Measurements from ENCODE around the gene UBA1. TPM values are rescaled to one million over a fixed set of nuclear protein-coding genes. Genes with fewer than 3 reads are reported as not detected.

The UBA1 gene
- total RNA-seq, 1 experiment from 2014 or later = 217 TPM

DNA sequence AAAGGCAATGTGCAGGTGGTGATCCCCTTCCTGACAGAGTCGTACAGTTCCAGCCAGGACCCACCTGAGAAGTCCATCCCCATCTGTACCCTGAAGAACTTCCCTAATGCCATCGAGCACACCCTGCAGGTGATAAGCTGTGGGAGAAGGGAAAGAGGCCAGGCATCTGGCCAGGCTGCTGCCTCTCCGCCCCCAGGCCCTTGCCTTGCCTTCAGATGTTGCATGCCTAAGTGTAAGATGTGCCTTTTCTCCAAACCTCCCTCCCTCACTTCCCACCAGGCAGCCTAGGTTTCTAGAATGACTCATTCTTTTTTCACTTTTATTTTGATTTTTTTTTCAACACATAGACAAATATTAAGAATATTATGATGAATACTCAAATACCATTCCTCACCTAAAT is 12.7 kb downstream of the UBA1 start:
- DNase-seq (ENCODE audit: low spot score) = no peak

DNA sequence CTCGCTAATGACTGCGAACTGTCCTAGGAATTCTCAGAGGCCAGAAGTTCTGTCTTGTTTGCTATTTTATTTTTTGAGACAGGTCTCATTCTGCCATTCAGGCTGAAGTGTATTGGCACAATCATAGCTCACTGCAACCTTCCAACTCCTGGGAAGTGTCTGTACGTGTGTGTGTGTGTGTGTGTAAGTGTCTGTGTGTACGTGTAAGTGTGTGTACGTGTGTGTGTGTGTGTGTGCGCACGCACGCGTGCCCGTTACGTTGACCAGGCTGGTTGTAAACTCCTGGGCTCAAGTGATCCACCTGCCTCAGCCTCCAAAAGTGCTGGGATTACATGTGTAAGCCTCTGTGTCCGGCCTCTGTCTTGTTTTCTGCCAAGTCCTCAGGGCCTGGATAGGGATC is 14.5 kb downstream of the UBA1 start:
- DNase-seq (ENCODE audit: low spot score) = no peak
- in situ Hi-C loops (cut with HindIII; ENCODE audit: low sequenced_read_pairs) = no loop called here

More for the DNA sequence above, 12.7 kb downstream of the UBA1 start:
- in situ Hi-C loops (cut with HindIII; ENCODE audit: low sequenced_read_pairs) = no loop called here

DNA sequence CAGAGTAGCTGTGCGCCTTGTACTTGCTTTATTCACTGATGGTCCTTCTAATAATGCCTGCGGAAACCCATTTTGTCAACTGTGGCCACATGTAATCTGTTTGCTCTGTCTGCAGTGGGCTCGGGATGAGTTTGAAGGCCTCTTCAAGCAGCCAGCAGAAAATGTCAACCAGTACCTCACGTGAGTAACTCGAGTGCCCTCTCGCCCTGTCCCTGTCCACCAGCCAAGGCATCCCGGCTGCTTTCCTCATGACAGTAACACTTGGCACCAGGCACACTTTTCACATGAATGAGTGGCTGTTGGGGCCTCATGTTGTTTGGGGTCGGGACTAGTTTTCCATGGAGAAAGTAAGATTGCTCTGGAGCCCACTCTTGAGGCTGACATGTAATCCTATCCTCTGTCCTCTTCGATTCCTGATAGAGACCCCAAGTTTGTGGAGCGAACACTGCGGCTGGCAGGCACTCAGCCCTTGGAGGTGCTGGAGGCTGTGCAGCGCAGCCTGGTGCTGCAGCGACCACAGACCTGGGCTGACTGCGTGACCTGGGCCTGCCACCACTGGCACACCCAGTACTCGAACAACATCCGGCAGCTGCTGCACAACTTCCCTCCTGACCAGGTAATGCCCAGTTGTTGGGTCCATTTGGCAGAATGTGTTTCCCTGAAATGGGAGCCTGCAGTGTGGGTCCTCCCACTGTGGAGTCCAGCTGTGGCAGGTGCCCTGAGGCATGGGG is 16.0 kb downstream of the UBA1 start:
- in situ Hi-C loops (cut with HindIII; ENCODE audit: low sequenced_read_pairs) = no loop called here
- no peak for DNase-seq (ENCODE audit: low spot score)

DNA sequence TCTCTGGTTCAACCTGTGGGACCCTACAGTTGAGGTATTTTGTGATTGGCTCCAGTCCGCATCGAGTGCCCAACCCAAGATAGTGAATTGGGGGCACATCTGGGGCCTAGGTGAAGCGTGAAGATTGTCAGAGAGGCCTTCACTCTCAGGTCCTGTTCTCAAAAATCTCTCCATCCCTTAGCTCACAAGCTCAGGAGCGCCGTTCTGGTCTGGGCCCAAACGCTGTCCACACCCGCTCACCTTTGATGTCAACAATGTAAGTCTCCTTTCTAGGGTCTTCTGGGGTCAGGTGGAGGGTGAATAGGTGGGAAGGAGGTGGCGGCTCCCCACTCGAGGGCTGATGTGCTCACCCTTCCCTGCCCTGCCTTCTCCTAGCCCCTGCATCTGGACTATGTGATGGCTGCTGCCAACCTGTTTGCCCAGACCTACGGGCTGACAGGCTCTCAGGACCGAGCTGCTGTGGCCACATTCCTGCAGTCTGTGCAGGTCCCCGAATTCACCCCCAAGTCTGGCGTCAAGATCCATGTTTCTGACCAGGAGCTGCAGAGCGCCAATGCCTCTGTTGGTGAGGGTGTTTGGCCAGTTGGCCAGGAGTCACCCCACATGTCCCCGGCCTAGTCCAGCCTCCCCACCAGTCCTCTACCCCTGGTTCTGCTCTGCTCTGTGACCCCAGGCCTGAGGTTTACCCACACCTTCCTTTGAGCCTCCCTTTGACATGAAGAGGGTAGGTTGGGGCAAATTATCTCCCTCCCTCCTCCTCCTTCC is 17.2 kb downstream of the UBA1 start:
- DNase-seq (ENCODE audit: low spot score) = no peak
- in situ Hi-C loops (cut with HindIII; ENCODE audit: low sequenced_read_pairs) = no loop called here

DNA sequence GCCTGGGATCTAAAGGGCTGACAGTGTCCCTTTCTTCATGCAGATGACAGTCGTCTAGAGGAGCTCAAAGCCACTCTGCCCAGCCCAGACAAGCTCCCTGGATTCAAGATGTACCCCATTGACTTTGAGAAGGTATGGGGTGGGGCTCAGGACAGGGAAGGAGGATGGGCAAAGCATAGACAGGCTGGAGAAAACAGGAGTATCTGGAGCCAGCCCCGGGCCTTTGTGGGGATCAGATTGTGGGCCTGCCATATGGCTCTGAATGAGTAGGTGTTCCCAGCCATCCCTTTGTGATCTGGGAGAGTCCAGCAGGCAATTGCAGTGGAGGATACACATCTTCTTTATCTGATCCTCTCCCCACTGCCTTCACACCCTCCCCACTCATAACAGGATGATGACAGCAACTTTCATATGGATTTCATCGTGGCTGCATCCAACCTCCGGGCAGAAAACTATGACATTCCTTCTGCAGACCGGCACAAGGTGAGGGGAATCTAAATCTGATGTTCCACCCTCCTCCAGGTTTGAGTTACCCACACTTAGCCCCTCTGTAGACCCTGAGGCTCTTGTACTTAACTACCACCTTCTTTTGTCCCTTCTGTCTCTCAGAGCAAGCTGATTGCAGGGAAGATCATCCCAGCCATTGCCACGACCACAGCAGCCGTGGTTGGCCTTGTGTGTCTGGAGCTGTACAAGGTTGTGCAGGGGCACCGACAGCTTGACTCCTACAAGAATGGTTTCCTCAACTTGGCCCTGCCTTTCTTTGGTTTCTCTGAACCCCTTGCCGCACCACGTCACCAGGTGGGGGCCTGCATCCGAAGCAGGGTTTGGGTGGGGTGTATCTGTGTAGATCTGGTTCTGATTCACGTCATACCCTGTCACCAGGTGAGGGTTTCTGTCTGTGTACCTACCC is 19.0 kb downstream of the UBA1 start:
- no peak for DNase-seq (ENCODE audit: low spot score)
- in situ Hi-C loops (cut with HindIII; ENCODE audit: low sequenced_read_pairs) = no loop called here

DNA sequence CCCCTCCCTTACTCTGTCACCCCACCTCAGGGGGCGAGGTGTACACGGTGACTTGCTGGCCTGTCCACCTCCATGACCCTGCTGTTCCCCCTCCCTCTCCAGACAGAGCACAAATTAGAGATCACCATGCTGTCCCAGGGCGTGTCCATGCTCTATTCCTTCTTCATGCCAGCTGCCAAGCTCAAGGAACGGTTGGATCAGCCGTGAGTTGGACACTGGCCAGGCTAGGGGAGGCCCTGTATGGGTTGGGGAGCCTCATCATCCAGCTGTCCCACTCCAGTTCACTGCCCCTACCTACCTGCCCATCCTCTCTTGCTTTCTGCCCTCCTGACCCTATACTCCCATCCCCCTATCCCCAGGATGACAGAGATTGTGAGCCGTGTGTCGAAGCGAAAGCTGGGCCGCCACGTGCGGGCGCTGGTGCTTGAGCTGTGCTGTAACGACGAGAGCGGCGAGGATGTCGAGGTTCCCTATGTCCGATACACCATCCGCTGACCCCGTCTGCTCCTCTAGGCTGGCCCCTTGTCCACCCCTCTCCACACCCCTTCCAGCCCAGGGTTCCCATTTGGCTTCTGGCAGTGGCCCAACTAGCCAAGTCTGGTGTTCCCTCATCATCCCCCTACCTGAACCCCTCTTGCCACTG is 20.9 kb downstream of the UBA1 start:
- DNase-seq (ENCODE audit: low spot score) = no peak
- in situ Hi-C loops (cut with HindIII; ENCODE audit: low sequenced_read_pairs) = no loop called here

DNA sequence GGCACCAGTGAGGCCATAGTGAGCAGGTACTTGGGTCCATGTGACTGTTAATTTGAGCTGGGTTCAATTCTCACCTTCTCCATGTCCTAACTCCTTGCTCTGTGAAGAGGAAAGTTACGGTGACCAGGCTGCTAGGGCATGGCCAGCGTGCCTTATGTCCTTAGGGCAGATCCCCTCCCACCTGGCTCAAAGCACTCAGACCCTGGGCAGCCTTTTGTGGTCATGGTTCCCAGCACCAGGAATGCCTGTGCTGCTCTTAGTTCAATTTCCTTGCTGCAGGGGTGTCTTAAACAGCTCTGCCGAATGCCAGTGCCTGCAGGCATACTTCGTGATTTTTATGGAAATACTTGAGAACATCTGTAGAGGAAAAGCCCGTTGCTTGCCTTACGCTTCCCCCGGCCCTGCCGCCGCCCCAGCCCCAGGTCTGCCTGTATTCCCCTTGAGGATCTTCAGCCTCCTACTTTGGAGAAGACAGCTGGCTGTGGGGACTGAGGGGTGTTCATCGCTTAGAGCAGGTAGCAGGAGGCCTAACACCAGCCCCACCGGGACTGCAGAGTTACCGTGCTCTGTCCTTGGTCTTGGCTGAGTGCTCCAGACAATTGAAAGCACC is 21.8 kb downstream of the UBA1 start:
- in situ Hi-C loops (cut with HindIII; ENCODE audit: low sequenced_read_pairs) = no loop called here
- no peak for DNase-seq (ENCODE audit: low spot score)

DNA sequence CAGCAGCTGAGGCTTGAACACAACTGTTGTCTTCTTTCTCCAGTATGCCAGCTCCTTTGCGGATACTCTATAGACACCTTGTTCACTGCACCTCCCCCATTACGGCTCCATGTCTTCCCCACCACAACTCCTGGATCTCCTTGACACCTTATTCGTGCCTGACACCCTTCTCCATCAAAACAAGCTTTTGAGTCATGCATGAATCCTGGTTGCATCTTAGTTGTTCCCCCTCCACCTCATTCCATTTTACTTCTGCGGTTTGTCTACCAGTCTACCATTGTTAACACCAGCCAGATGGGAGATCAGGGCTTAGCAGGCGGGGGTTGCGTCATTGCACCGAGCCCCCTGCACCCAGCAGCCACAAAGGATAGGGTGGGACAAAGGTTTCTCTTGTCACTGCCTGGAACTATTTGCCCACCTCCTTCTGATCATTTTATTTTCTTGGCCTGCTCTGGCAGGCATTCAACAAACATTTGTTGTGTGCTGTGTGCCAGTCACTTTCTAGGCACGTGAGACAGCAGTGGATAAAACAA is 22.8 kb downstream of the UBA1 start:
- in situ Hi-C loops (cut with HindIII; ENCODE audit: low sequenced_read_pairs) = no loop called here
- DNase-seq (ENCODE audit: low spot score) = no peak

DNA sequence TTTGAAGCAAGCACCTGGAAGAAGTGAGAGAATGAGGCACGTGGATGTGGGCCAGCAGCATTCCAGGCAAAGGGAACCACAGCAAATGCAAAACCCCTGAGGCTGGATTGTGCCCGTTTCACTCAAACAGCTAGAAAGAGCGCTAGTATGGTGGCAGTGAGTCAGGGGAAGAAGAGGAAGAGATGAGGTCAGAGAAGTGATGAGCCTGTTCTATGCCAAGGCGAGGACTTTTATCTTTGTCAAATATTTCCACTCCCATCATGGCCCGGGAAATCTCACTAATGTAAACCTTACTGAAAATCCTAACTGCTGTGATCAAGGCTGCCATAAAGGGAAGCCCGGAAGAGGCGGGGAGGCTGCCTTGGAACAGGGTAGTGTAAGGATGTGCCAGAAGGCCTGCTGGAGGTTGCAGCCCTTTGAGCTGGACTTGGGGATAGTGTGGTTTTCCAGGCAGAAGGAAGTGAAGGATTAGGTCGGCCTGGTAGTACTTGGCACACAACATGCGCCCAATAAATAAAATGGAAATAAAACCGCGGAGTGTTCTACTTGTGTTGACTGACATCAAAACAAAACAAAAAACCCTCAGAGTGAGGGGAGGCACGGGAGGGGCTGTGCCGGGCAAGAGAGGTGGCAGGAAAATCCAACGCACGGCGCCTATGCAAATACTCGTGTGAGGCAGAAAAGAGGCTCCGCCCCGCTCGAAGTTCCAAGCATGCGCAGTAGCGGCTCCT is 23.7 kb downstream of the UBA1 start:
- in situ Hi-C loops (cut with HindIII; ENCODE audit: low sequenced_read_pairs) = no loop called here
- DNase-seq (ENCODE audit: low spot score) = no peak

DNA sequence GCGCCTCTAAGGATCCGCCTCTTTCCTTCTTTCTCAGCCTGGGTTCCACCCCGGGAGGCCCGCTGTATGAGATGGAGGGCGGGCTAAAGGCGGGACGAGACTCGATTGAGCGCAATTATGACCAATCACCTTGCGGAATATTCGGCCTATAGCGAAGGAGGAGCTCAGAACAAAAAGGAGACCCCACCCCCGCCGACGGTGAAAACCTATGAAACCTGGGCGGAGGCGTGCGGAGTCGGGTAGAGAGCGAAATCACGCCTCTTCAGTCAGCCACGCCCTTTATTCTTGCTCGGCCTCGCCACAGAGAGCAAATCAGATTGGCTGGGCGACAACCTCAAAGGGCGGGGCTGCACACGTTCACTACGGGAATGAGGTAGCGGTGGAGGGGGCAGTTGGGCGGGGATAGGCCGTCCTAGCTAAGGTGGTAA is 24.2 kb downstream of the UBA1 start:
- DNase-seq (ENCODE audit: low spot score) = peak; percentile 99
- in situ Hi-C loops (cut with HindIII; ENCODE audit: low sequenced_read_pairs) = no loop called here

DNA sequence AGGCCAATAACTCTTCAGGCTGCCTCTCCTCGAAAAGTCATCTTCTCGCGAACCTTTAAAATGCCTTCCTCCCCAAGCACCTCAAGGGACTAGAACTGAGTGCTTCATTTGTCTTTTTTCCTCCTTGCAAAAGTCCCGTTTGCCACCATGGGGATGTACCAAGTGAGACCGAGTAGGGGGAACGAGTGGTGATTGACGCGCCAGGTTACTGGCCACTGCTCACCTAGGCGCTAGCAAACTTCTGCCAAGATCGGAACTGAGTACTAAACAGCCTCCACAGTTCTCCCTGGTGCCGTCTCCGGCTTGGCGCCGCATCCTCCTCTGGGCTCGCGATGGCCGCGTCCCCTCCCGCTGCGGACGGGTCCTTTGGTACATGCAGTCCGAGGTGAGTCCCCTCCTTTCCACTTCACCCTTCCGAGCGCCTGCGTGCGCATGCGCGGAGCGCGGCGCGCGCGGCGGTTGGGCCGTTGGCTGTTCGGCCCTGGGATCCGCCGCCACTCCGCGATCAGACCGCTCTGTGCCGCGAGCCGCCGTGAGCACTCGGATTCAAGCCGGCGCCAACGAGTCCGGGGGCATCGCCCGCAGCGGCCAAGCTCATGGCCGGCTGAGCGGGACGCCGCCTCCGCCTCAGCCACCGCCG is 24.8 kb downstream of the UBA1 start, which contains the start of gene CDK16:
Gene CDK16, plus strand, starts transcription at position 402 of the 640 bp plus-strand sequence. CDS start 4,877 bp downstream, outside the sequence.
- in situ Hi-C loops (cut with HindIII; ENCODE audit: low sequenced_read_pairs) = no loop called here
- DNase-seq (ENCODE audit: low spot score) = peak; percentile 77

DNA sequence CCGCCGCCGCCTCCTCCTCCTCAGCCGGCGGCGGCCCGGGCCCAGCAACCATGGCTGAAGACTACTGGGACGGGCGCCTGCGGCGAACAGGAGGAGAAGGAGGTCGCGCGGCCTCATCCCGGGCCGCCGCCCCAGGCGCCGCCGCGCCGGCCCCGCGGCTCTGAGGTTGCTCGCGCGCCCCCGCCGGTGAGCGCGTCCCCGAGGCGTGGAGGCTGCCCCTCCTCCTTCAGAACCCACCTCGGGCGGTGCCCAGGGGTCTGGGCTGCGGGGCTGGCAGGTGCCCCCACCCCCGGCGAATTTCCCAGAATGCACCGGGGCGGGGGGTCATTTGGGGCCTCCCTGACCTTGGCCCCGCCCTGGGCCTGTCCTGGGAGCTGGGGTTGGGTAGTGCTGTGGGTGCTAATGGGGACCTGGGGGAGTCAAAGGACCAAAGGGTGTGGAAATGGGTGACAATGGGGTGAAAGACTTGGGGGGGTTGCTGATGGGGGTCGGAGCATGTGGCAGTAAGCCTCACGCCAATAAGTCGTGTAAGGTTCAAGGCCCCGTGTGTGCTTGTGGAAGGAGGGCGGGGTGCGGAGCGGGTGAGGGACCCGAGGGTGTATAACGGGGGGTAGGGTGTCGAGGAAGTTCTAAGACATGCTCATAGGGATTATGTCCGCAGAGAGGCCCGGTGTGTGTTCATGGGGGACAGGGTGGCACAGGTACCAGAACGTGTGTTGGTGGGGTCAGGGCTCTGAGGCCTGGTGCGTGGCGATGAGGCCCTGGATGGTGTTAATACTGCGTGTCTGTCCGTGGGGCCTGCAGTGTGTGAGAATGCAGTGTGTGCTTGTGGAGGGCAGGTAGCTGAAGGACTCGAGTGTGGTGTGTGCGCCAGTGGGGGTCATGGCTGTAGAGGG is 25.5 kb downstream of the UBA1 start:
- in situ Hi-C loops (cut with HindIII; ENCODE audit: low sequenced_read_pairs) = no loop called here
- DNase-seq (ENCODE audit: low spot score) = no peak

DNA sequence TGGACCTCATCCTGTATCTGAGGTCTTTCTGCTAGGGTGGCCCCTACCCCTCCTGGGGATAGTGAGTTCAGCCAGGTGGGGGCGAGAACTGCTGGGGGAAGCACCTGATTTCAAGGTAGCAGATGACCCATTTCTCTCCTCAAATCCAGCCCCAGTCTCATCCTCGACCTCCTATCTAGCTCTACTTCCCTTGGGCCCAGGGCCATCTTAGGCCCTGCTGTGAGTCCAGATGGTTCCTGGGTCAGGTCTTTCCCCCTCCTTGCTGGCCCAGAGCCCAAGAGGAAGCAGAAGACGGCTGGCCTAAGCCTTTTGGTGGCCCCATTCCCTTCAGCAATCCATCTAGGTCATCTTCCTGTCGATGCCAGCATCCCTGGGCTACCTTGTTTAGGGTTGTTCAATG is 28.1 kb downstream of the UBA1 start:
- in situ Hi-C loops (cut with HindIII; ENCODE audit: low sequenced_read_pairs) = no loop called here
- DNase-seq (ENCODE audit: low spot score) = peak; percentile 61

DNA sequence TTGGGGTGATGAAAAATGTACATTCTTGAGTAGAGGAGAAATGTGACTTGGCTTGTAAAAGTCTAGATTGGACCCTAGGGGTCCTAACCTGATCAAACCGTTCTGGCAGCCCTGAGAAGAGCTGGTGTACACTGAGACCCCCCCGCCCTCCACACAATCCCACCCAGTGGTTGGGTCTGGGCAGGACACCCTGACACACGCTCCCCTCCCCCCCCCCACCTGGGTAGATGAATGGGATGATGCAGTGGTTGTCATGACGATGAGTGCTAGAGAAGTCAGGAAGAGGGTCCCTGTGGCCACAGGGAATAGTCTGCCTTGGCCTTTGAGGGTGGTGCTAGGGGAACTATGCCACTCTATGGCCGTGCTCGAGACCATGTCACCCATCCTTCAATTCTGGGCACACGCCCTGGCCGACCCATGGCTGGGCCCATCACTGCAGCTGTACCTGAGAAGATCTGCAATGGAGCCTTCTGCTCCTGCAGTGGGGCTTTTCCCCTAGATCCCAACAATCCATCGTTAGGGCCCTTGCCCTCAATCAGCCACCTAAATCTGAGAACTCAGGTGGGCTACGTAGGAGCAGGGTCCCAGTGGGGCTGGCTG is 29.2 kb downstream of the UBA1 start:
- in situ Hi-C loops (cut with HindIII; ENCODE audit: low sequenced_read_pairs) = no loop called here

DNA sequence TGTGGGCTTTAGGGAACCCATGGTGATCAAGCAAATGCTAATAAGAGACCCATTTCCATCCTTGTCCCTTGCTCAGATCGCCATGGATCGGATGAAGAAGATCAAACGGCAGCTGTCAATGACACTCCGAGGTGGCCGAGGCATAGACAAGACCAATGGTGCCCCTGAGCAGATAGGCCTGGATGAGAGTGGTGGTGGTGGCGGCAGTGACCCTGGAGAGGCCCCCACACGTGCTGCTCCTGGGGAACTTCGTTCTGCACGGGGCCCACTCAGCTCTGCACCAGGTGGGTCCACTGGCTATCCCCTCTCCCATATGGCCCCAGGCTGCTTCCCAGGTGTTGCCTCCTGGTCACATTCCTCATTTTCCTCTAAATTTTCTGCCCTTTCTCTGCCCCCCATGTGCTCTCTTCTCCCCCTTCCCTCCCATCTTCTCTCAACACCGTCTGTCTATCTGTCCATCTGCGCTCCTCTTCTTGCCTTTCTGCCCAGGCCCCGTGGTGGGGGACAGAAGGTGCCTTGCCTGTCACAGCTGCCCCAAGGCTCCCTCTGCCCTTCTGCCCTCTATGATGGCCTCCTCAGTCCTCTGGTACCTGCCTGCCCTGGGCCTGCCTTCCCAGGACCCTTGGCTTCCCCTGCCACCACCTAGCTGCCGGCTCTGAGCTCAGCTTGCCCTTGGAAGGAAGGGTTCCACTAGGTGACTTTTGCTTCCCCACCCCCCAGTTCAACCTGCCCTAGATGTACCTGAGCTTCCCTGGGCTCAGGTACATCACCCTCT is 30.0 kb downstream of the UBA1 start:
- in situ Hi-C loops (cut with HindIII; ENCODE audit: low sequenced_read_pairs) = no loop called here

More for the DNA sequence above, 29.2 kb downstream of the UBA1 start:
- no peak for DNase-seq (ENCODE audit: low spot score)

More for the DNA sequence above, 30.0 kb downstream of the UBA1 start:
- DNase-seq (ENCODE audit: low spot score) = no peak
